ENCODE data around the gene PKP2. TPM values are rescaled to one million over a fixed set of nuclear protein-coding genes. Genes with fewer than 3 reads are reported as not detected.

Gene PKP2
- total and polyA plus RNA-seq, 2 of the 13 experiments (the other 11 are each of a cell fraction or from before 2014, with no cell fraction given): 15.1 to 25.3 TPM

DNA sequence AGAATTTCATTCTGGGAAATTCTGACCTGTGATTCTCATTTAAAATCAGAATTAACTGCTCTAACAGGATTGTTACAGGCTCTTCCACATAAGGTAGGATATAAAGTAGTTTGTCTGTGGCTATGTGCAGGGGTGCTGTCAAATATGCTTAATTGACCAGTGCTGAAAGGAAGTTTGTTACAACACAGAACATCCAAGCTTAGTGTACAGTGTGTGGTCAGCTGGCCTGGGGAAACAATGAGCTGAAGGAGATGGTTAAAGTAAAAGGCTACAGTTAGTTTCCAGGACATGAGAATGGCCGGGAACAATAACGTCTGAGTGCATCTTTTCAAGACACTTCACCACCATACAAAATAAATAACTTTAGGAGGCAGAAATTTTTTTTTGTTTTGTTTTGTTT, 68.0 kb downstream of the PKP2 start (continued):
- TF ChIP-seq ZNF256 (CRISPR knock-in tag; conservative IDR thresholded peaks at IDR 0.05): no peak
- no peak for TF ChIP-seq ZNF83 (CRISPR knock-in tag; IDR thresholded peaks at IDR 0.05; ENCODE audit: borderline replicate concordance)
- TF ChIP-seq POLR2A (IDR thresholded peaks at IDR 0.05; ENCODE audit: insufficient read depth in 1 of 2, low read depth in 2 of 2, low read length in 2 of 2): no peak
- TF ChIP-seq AGO2 (optimal IDR thresholded peaks at IDR 0.05; ENCODE audit: low read depth, low read length): no peak

DNA sequence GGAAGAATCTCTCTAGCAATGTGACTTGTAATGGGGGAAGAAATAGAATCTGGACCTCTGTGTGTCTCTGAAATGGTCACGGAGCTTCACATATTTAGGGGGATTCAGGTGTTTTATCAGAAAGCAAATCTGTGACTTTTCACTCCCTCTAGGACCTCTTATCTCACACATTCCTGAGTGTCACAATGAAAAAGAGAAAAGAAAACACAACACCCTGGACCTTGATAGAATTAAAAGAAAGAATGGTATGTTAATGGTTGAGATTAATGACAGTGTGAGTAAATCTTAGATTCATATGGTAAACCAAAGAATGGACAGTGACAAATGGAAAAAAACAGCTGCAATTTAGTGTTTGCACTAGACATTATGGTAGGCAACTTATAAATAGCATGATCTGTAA, 68.5 kb downstream of the PKP2 start:
- in situ Hi-C loops (cut with HindIII; ENCODE audit: extremely low pct_ligation_motif_present, low pct_unique_long_range_greater_than_20kb) (no loop called here), intact Hi-C loops (cut with micrococcal nuclease; ENCODE audit: unreplicated experiment) (no loop called here)
- Histone ChIP-seq H3K36me3 (replicated peaks in 1 of 2; ENCODE audit: control insufficient read depth in 1 of 2, insufficient read depth in 2 of 2, low read length in 2 of 2) (peaks cover 5 to 22% of the 10 kb centered on the region in 2 experiments; a peak in 4 of 5 replicates), H2AFZ (ENCODE audit: low read length) (no peak overlapping the region), H3K79me2 (ENCODE audit: insufficient read depth, low read length) (no peaks in the 10 kb centered on the region), H3K9ac (ENCODE audit: insufficient read depth, low read depth, low read length) (no peak overlapping the region), H3K4me3 (replicated peaks in 1 of 3; ENCODE audit: insufficient read depth in 1 of 3, low read depth in 2 of 3, low read length in 3 of 3) (no peak overlapping the region), H3K9me3 (ENCODE audit: low read length) (no peaks in the 10 kb centered on the region), H3K27ac (ENCODE audit: extremely low read length, insufficient read depth, low read length) (no peak overlapping the region), H3K4me1 (ENCODE audit: insufficient read depth, low read length) (no peaks in the 10 kb centered on the region), H4K20me1 (ENCODE audit: insufficient read depth, low read length) (no peaks in the 10 kb centered on the region), H3K27me3 (ENCODE audit: control insufficient read depth in 1 of 2, insufficient read depth in 2 of 2, low read length in 2 of 2) (no peaks in the 10 kb centered on the region), H3K4me2 (ENCODE audit: low read depth, low read length) (no peak overlapping the region)
- CTCF ChIA-PET (ENCODE audit: low intra/inter-chr PET ratio, low total read pairs): no interaction called here
- ATAC-seq (no peak), DNase-seq (ENCODE audit: low spot score) (no peak), FAIRE-seq (no peak)
- TF ChIP-seq NKX3-1 (CRISPR knock-in tag; IDR thresholded peaks at IDR 0.05): no peak
- no peak for TF ChIP-seq TOPORS (CRISPR knock-in tag; IDR thresholded peaks at IDR 0.05)
- no peak for TF ChIP-seq ZNF230 (CRISPR knock-in tag; IDR thresholded peaks at IDR 0.05)
- no peak for TF ChIP-seq ZNF431 (CRISPR knock-in tag; IDR thresholded peaks at IDR 0.05; ENCODE audit: borderline replicate concordance, low read depth)
- no peak for TF ChIP-seq NR1H2 (CRISPR knock-in tag; IDR thresholded peaks at IDR 0.05; ENCODE audit: borderline replicate concordance, low read depth)
- TF ChIP-seq CHD4 (IDR thresholded peaks at IDR 0.05; ENCODE audit: borderline replicate concordance, low read length): no peak
- no peak for TF ChIP-seq ADNP (CRISPR knock-in tag; IDR thresholded peaks at IDR 0.05)
- TF ChIP-seq RCOR2 (CRISPR knock-in tag; IDR thresholded peaks at IDR 0.05): no peak
- TF ChIP-seq, protein P1, sequence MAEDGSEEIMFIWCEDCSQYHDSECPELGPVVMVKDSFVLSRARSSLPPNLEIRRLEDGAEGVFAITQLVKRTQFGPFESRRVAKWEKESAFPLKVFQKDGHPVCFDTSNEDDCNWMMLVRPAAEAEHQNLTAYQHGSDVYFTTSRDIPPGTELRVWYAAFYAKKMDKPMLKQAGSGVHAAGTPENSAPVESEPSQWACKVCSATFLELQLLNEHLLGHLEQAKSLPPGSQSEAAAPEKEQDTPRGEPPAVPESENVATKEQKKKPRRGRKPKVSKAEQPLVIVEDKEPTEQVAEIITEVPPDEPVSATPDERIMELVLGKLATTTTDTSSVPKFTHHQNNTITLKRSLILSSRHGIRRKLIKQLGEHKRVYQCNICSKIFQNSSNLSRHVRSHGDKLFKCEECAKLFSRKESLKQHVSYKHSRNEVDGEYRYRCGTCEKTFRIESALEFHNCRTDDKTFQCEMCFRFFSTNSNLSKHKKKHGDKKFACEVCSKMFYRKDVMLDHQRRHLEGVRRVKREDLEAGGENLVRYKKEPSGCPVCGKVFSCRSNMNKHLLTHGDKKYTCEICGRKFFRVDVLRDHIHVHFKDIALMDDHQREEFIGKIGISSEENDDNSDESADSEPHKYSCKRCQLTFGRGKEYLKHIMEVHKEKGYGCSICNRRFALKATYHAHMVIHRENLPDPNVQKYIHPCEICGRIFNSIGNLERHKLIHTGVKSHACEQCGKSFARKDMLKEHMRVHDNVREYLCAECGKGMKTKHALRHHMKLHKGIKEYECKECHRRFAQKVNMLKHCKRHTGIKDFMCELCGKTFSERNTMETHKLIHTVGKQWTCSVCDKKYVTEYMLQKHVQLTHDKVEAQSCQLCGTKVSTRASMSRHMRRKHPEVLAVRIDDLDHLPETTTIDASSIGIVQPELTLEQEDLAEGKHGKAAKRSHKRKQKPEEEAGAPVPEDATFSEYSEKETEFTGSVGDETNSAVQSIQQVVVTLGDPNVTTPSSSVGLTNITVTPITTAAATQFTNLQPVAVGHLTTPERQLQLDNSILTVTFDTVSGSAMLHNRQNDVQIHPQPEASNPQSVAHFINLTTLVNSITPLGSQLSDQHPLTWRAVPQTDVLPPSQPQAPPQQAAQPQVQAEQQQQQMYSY (CRISPR knock-in tag; IDR thresholded peaks at IDR 0.05): no peak
- POLR2A ChIA-PET: no interaction called here
- BruUV-seq (replicated peaks): TSS peak; percentile 28
- 96% methylated on average over 1 of the region's 1 CpG for WGBS (ENCODE audit: low lambda C conversion rate)
